Measurements from ENCODE around the gene OPN1MW3.
"Not testable (repeated sequence)": the region's sequence is repeated elsewhere in the genome, so short reads cannot be mapped to it uniquely, and the experiment has no call there.

The OPN1MW3 gene

GRCh38 chrX:154296731-154297130 is 39.3 kb downstream of the OPN1MW3 start:
- DNase-seq (ENCODE audit: low spot score), result no peak

GRCh38 chrX:154298312-154298711 is 40.9 kb downstream of the OPN1MW3 start:
- no peak for DNase-seq (ENCODE audit: low spot score)

- no peak for DNase-seq (ENCODE audit: low spot score)
These were observed 43.4 kb downstream of the OPN1MW3 start for GRCh38 chrX:154300816-154301215.

GRCh38 chrX:154302998-154303397 is 45.6 kb downstream of the OPN1MW3 start:
- DNase-seq (ENCODE audit: low spot score), result not testable (repeated sequence)

- DNase-seq (ENCODE audit: low spot score), result no peak
These were observed 46.1 kb downstream of the OPN1MW3 start for GRCh38 chrX:154303476-154303875.

GRCh38 chrX:154304846-154305245 is 47.5 kb downstream of the OPN1MW3 start:
- DNase-seq (ENCODE audit: low spot score), result no peak

- no peak for DNase-seq (ENCODE audit: low spot score)
These were observed 48.3 kb downstream of the OPN1MW3 start for GRCh38 chrX:154305541-154306205.

GRCh38 chrX:154307202-154307601 is 49.8 kb downstream of the OPN1MW3 start:
- DNase-seq (ENCODE audit: low spot score), result no peak

GRCh38 chrX:154308108-154308946 is 50.9 kb downstream of the OPN1MW3 start:
- peak; percentile 47 for DNase-seq (ENCODE audit: low spot score)

GRCh38 chrX:154309041-154309775 is 51.8 kb downstream of the OPN1MW3 start:
- no peak for DNase-seq (ENCODE audit: low spot score)

- DNase-seq (ENCODE audit: low spot score), result no peak
These were observed 53.5 kb downstream of the OPN1MW3 start for GRCh38 chrX:154310616-154311536.

GRCh38 chrX:154312116-154312515 is 54.7 kb downstream of the OPN1MW3 start:
- no peak for DNase-seq (ENCODE audit: low spot score)

GRCh38 chrX:154313147-154313546 is 55.8 kb downstream of the OPN1MW3 start:
- no peak for DNase-seq (ENCODE audit: low spot score)

GRCh38 chrX:154315416-154315815 is 58.0 kb downstream of the OPN1MW3 start:
- DNase-seq (ENCODE audit: low spot score), result no peak

GRCh38 chrX:154317391-154317995 is 60.1 kb downstream of the OPN1MW3 start:
- DNase-seq (ENCODE audit: low spot score), result peak; percentile 35

- DNase-seq (ENCODE audit: low spot score), result no peak
These were observed 63.0 kb downstream of the OPN1MW3 start for GRCh38 chrX:154320406-154320805.

Measured in kidney capillary endothelial cell (primary cell).